ENCODE measurements around the gene KCNS3.

Gene KCNS3

DNA sequence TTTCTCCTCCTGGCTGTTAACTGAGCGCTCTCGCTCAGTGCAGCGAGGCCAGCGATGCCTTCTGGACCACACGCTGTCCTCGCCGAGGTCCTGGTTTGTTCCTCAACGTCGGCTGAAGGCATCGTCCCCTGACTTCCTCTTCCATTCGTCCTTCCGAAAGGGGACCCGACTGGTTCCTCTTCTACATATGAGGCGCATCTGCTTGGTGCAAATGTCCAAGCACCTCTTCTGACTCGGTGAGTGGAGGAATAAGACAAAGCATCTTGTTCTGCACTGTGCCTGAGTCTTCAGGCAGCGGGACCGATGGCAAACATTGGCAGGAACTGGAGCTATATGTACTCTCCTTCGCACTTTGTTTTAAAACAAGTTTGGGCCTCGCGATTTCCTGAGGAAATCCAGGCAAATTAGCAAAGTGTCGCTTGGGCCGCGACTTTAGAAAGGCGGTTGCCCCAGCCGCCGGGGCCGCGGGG, 621 bp upstream of the KCNS3 start:
- in situ Hi-C loops (cut with HindIII; ENCODE audit: low sequenced_read_pairs) = no loop called here

DNA sequence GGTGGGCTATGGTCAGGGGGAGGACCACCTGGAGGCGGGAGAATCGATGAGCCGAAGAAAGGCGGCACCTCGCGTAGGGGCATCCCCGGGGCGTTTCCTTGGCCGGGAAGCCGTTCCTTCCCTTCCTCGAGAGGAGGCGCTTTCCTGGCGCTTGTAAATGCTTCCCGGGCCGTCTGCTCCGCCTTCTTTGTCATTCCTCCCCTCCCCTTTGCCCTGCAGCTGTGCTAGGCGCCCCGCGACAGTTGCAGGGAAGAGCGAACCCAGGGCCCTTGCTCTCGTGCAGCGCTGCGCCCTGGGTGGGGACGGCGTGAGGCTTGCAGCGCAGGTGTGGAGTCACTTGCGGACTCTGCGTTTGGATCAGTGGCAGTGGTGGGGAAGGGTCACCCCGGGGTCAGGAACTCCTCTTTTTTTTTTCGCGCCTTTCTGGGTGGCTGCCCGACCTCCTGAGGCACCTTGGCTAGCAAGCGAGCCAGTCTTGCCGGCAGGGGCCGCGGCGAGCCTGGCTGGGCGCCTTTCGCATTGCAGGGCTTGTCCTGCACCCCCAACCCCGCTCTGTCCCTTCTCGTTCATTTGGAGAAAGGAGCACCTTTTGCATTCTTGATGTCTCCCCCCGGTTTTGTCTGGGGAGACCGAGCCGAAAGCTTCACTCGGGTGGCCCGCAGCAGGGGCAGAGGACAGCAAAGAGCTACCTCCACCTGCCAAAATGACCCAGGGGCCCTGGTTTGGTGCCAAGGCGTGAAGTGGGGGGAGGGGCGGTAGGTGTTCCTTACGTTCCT, 858 bp downstream of the KCNS3 start:
- in situ Hi-C loops (cut with HindIII; ENCODE audit: low sequenced_read_pairs) = no loop called here

DNA sequence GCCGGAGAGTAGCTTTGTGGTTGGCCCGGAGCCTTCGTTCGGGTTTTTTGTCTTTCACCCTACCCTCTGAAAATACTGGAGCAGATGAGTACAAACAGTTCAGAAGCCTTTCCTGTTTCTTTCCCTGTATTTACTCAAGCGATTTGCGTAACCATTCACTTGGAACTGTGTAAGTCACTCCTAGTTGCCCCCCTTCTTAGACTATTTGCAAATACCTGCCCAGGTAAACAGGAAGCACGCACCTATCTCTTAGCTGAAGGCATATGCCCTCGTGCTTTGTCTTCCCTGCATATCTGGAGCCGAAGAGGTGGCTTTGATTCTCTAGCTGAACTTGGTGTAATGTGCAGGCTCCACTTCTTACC, 1.4 kb downstream of the KCNS3 start:
- in situ Hi-C loops (cut with HindIII; ENCODE audit: low sequenced_read_pairs) = no loop called here

DNA sequence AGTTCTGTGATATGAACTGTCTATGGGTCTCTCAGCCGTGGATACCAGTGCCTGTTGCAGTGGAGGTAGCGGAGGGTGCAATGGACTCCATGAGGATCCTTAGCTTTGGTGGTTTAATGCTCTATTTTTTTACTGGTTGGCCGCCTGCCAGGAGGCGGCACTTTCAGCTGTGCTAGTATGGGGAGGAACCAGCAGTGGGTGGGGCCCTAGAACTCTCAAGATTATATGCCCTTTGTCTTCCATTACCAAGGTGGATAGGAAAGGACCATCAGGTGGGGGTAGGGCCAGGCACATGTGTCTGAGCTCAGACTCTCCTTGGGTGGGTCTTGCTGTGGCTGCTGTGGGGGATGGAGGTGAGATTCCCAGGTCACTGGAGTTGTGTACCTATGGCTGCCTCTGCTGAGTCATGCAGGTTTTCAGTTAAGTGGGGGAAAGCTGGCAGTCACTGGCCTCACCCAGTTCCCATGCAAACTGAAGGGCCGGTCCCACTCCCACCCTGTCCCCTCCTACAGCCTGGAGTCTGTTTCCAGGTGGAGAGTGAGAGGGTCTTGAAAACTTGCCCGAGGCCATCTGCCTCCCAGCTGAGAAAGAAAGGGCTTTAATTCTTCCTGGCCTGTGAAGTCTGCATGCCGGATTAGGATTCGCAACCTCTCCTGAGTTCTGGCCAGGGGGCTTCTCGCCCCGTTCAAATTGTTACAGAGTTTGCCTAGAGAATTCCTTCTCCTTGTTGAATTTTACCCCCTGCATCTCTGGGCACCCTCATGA, 14.5 kb downstream of the KCNS3 start:
- in situ Hi-C loops (cut with HindIII; ENCODE audit: low sequenced_read_pairs) = no loop called here

DNA sequence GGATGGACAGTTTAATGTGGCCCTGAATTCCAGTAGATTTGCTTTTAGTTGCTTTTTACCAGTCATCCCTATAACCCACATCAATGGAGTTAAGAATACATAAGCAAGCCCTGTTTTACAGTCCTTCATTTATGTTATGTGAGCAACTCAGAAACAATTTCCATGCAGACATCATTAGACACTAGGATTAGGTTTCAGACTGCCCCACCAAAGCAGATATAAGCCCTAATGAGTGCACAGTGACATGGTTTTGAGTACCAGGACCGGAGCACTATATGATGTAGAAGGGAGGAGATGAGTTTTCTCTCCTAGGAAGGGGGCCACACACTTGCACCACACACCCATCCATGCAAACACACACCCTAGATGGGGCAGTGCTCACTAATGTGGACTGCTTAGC, 15.5 kb downstream of the KCNS3 start:
- in situ Hi-C loops (cut with HindIII; ENCODE audit: low sequenced_read_pairs) = no loop called here

DNA sequence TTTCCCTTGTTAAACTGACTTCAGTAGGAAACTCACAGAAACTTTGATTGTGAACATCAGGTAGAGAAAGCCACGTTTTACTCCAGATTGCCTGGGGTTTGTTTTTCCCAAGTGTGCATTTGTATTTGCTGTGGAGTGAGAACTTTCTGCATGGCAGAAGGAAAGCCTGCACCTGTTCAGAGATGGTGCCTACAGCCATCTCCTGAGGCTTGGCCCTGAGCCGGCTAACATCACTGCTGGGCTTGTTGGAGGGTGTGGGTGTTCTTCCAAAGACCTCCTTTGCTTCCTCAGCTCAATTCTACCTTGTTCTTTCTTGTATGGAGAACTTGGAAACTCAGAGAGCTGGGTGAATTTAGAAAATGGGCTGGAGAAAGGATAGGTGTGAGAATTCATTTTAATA, 16.1 kb downstream of the KCNS3 start:
- in situ Hi-C loops (cut with HindIII; ENCODE audit: low sequenced_read_pairs) = no loop called here

DNA sequence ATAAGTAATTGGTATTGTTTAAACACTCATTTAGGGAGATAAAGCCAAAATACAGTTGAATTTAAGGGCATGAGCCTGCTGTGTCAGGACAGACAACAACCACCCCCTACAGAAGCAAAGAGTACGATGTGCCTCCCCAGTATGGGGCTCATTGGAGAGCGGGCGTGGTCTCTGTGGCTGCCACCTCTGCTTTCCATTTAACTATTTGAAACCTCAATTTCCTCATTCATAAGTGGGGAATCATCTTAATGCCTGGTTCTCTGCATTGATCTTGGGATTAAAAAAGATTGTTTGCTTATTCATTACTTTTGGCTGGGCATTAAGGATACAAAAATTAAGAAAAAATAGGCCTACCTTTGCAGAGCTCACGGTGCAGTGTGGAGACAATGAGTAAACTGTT, 21.4 kb downstream of the KCNS3 start:
- in situ Hi-C loops (cut with HindIII; ENCODE audit: low sequenced_read_pairs) = no loop called here

DNA sequence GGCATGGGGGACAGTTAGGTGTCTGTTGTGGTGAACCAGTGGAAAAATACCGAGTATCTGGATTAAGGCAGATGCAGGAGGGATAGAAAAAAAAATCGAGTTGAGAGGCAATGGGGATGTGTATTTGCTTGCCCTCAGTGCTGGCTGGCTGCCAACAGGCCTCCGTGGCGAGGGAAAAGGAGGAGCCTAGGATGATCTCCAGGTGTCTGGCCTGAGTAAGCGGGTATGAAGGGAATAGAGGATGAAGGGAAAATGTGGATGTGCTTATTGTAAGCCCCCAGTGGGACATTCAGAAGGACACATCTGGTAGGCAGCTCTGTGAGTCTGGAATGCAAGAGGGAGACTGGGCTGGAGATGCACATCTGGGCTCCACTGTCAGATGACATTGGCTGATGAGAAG, 22.8 kb downstream of the KCNS3 start:
- in situ Hi-C loops (cut with HindIII; ENCODE audit: low sequenced_read_pairs) = no loop called here

DNA sequence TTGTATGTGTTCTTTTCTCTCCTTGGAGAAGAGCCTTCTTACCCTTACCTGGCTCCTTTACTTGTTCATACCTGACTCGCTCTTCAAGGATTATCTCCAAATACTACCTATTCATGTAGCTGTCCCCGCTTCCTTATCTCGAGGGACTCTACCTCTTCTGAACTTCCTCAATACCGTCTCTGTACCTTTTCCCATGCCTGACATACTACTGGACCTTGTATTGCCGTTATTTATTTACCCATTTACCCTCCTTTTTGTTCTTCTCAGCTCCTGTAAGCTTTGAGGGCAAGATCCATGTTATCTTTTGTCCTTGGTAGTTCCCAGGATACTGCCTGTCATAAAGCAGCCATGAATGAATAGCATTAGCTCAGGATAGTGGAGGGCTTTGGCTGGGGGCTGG, 32.5 kb downstream of the KCNS3 start:
- in situ Hi-C loops (cut with HindIII; ENCODE audit: low sequenced_read_pairs) = no loop called here

DNA sequence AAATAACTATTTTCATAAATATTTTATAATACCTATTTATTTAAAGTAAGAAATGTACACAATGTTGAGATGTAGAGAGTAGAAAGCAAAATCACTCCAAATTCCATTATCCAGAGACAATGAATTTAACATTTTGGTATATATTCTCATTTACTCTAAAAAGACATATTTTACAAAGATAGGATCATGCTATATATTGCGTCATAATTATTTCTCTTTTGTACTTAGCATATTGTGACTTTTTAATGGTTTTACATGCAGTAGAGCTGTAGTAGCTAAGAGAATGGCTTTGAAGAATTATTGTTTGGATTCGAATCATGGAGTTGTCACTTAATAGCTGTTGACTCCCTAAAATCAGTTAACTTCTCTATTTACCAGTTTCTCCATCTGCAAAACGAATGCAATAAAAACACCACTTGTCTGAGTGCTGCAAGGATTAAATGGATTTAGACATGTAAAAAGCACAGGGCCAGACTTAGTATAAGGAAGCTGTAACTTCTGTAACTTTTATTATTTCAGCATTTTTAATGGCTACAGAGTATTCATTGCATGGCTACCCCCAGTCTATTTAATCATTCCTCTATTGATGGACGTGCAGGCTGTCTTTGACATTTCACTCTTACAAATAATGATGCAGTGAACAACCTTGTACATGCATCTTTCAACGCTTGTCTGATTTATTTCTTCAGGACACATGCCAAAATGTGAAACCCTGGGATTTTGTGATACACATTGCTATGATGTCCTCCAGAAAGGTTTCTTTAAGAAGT, 33.2 kb downstream of the KCNS3 start:
- in situ Hi-C loops (cut with HindIII; ENCODE audit: low sequenced_read_pairs) = no loop called here

DNA sequence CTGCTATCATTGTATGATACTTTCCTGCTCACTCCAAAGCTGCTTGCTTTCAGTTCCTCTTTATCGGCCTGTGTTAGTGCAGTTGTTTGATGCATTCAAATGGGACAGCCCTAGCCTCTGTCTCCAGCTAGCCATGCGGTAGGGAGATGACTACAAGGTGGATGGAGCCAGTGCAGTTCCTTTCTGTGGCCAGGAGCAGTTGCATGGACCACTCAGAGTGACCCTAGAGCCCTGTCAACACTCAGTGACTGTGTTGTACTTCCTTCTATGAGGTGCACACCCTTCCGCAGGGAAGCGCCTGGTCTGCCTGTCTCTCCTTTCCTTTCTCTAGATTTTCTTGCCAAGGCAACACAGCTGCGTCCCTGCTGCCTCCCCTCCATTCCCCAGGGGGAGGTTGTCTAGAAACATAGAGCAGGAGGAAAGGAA, 33.8 kb downstream of the KCNS3 start:
- in situ Hi-C loops (cut with HindIII; ENCODE audit: low sequenced_read_pairs) = no loop called here

DNA sequence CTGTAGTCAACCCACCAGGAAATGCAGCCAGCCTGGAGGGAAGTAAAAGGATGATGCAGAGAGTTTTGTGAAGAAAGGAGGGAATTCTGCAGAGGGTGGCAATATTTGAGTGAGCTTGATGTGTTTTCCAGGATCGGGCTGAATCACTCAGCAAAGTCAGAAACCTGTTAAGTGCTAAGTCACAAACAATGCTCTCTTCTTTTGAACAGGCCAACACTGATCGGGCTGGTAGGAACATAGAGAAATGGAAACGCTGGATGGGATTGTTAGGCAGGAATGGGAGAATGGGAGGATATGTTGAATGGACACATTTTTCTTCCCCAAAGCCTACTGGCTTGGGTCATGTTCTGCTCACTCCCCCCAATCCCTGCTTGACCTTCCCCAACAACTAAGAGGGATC, 36.6 kb downstream of the KCNS3 start:
- in situ Hi-C loops (cut with HindIII; ENCODE audit: low sequenced_read_pairs) = no loop called here

DNA sequence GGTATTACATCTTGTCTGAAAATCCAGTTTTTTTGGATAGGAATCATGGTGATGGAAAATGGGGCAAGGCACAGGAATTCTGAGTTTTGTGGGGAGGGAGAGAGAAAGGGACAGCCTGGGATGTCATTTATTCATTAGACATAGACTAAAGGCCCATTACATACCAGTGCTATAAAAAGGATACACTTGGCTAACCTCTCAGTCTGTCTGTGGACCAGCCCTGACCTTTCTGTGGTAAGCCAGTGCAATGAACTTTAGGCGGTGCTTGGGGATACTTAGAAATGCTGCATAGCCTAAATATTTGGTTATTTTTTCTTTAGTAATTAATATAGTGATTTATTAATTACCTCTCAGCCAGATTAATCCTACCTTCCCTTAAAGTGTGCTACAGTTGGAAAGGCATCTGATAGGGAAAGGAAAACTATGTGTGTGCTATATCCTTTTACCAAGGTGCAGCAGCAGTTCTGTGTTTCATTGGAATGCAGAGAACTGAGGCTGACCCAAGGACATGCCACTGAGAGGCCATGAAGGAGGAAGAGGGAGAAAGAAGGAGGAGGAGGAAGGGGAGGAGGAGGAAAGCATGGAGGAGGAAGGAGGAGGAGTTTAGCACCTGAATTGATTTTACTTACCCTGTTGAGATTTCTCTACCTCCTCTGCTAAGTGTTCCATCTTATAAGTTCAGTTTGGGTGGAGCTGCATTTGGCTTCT, 37.5 kb downstream of the KCNS3 start:
- in situ Hi-C loops (cut with HindIII; ENCODE audit: low sequenced_read_pairs) = no loop called here

DNA sequence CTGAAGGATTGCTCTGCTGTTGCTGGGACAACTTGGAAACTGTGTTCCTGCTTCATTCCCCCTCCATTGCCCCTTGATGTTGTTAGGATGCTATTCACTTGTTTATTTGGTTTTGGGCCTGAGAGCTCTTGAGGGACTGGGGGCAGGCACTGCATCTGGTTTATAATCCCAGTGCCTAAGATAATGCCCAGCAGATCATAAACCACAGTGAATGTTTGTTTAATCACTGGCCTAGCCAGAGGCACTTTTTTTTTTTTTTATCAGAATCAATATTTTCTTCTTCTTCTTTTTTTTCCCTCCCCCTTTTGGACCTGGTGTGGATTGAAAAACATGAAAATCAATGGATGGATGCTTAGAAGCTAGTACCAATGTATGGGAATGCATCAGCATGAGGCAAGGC, 38.1 kb downstream of the KCNS3 start:
- in situ Hi-C loops (cut with HindIII; ENCODE audit: low sequenced_read_pairs) = no loop called here

DNA sequence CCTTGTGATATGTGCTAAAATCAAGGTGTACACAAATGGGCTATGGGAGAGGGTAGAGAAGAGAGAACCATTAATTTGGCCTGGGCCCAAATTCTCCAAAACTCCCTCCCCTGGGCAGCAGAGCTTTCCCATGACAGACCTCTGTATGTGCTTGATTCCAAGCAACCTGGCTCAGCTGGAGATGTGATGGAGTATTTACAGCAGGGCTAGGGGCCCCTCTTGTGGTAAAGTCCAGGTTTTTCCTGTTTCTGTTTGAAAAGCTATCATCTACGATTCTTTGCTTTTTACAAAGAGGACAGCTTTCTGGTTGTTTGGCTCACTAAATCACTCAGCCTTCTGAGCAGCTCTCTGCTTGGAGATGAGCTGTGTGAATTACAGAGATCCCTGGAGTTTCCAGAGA, 40.3 kb downstream of the KCNS3 start:
- in situ Hi-C loops (cut with HindIII; ENCODE audit: low sequenced_read_pairs) = no loop called here

DNA sequence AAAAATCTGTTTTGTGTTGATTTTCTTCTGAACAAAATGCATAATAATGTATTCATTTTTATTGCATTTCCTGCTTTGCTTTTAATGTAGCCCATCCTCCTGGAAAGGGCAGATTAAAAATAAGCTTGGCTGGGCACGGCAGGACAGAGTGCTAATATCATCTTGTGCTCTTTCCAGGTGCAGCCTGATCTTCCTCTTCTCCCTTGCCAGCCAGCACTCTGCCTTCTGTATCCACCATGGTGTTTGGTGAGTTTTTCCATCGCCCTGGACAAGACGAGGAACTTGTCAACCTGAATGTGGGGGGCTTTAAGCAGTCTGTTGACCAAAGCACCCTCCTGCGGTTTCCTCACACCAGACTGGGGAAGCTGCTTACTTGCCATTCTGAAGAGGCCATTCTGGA, 52.3 kb downstream of the KCNS3 start:
- in situ Hi-C loops (cut with HindIII; ENCODE audit: low sequenced_read_pairs) = no loop called here

DNA sequence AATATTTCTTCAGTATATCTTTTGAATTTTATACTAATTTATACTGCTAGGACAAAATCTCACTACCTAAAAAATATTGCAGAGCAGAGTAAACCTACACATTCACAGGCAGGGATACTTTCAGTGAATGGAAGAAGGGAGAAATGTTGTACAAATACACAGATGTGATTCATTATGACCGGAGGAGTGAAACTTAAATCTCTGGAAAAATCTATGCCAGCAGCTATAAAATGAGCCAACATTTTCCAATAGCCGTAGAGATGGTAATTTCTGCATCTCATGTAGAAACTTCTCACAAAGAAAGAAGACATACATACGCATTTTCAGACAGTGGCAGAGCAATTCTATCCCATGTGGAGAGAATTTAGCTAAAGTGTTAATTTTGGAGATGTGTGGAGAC, 54.8 kb downstream of the KCNS3 start:
- in situ Hi-C loops (cut with HindIII; ENCODE audit: low sequenced_read_pairs) = no loop called here

DNA sequence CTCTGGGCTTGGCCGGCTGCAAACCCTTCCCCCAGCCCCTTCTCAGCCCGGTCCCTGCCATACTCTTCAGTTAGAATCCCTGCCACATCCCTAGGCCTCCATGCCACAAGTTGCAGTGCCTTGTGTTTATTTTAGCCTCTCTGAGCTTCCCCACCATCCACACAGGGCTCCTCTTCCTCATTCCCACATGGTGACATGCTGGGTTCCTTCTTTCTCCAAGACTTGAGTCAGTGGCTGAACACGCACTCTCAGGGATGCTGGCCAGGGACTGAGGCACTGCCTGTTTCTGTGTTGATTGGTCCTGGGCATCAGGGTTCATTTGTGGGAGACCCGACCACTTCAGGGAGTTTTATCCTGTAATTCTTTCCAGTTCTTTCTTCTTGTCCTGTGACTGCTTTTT, 56.3 kb downstream of the KCNS3 start:
- in situ Hi-C loops (cut with HindIII; ENCODE audit: low sequenced_read_pairs) = no loop called here

DNA sequence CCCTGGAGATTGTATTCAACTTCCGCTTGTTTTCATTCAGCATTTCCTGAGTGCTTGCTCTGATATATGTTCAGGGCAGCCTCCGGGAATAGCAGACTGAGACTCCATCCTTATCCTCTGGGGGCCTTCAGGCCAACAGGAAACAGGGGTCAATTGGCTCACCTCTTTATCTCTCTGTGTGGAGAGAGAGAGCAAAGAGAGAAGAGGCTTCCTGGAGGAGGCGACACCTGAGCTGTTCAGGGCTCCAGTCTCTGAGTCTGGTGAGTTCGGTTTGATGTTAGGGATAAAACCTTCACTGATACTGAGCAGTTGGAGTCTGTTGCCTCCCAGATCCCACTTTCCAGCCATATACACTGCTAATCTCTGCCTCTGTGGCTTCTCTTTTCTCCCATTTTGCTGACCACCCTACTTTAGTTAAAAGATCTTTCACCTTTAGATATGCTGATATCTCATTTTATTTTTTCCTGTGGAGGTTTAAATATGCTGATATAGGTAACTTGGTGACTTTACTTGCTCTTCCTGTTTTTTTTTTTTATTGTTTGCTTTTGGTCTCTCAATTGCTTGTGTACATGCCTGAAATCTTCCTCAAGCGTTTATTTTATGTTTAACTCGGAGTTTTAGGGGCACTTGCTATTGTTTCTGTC, 56.9 kb downstream of the KCNS3 start:
- in situ Hi-C loops (cut with HindIII; ENCODE audit: low sequenced_read_pairs) = no loop called here

DNA sequence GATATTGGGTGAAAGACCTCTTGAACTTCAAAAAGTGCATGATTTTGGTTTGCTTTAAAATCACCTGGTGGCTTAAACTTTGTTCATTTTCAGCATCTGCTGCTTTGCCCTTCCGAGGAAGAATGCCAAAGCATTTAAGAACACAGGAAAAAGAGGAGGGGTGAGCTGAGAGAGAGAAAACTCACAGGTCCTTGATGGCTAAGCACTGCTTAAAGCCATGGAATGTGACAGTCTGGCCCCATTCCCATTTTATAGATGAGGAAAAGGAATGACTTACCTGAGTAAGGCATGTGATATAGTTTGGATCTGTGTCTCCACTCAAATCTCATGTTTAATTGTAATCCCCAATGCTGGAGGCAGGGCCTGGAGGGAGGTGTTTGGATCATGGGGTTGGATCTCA, 58.1 kb downstream of the KCNS3 start:
- in situ Hi-C loops (cut with HindIII; ENCODE audit: low sequenced_read_pairs) = no loop called here

Measured in DLD1 (cell line).